CD14-positive monocyte (primary cell): ENCODE results near the gene ANKRD30A. TPM values are rescaled to one million over a fixed set of nuclear protein-coding genes. Genes with fewer than 3 reads are reported as not detected.
"Not testable (repeated sequence)": the region's sequence is repeated elsewhere in the genome, so short reads cannot be mapped to it uniquely, and the experiment has no call there.

Source experiments
- DNase-seq, 3 donors: peaks; one replicate each; pipeline ENCODE4 v3.0.0-alpha.2; 2011 to 2022
- H2AFZ ChIP-seq: 2 replicates; pipeline ENCODE4 v1.6.0; 2012; ENCODE audit warnings: mild to moderate bottlenecking, low read depth, low read length, inconsistent platforms; ENCODE audit not compliant: insufficient read depth, poor library complexity, severe bottlenecking
- H3K27ac ChIP-seq, 2 donors: 1 replicate in 1 of 2; 2 replicates in 1 of 2; pipeline ENCODE4 v1.5.1; 2012 to 2013; ENCODE audit warnings: low read length in 2 of 2, control low read depth in 1 of 2, inconsistent platforms in 1 of 2, low read depth in 1 of 2, mild to moderate bottlenecking in 1 of 2
- H3K27me3 ChIP-seq, 2 donors: one replicate each; pipeline versions ENCODE4 v1.6.0 to v1.6.1; 2011 to 2013; ENCODE audit warnings: low read length in 2 of 2; ENCODE audit not compliant: control insufficient read depth in 2 of 2, insufficient read depth in 2 of 2
- H3K36me3 ChIP-seq, 2 donors: replicated peaks in 1 of 2; 1 replicate in 1 of 2; 2 replicates in 1 of 2; pipeline versions ENCODE4 v1.5.1 to v1.6.1; 2012 to 2013; ENCODE audit warnings: low read length in 2 of 2, control low read depth in 1 of 2, inconsistent platforms in 1 of 2, mild to moderate bottlenecking in 1 of 2; ENCODE audit not compliant: insufficient read depth in 2 of 2, control insufficient read depth in 1 of 2
- H3K4me1 ChIP-seq, 2 donors: 1 replicate in 1 of 2; 2 replicates in 1 of 2; pipeline versions ENCODE4 v1.5.1 to v1.6.1; 2012 to 2013; ENCODE audit warnings: low read length in 2 of 2, control low read depth in 1 of 2, inconsistent platforms in 1 of 2, mild to moderate bottlenecking in 1 of 2, moderate library complexity in 1 of 2; ENCODE audit not compliant: insufficient read depth in 2 of 2, control insufficient read depth in 1 of 2
- H3K4me2 ChIP-seq: replicated peaks from 2 replicates; pipeline ENCODE3; 2012; ENCODE audit warnings: low read length, moderate library complexity, mild to moderate bottlenecking; ENCODE audit not compliant: poor library complexity, severe bottlenecking; ENCODE audit errors: extremely low read depth
- H3K4me3 ChIP-seq, 3 experiments: fragments of 200-600 bp in 1 of 3; sonication (generic) in 1 of 3; replicated peaks in 1 of 3; 1 replicate in 2 of 3; 2 replicates in 1 of 3; pipeline ENCODE4 v1.5.1; 2011 to 2013; ENCODE audit warnings: low read length in 3 of 3, mild to moderate bottlenecking in 3 of 3, control low read depth in 2 of 3, low read depth in 2 of 3, inconsistent platforms in 1 of 3, moderate library complexity in 1 of 3
- H3K79me2 ChIP-seq: 2 replicates; pipeline ENCODE4 v1.6.0; 2012; ENCODE audit warnings: mild to moderate bottlenecking, control low read depth, inconsistent platforms, low read length, moderate library complexity; ENCODE audit not compliant: insufficient read depth
- H3K9ac ChIP-seq: 2 replicates; pipeline ENCODE4 v1.6.0; 2017; ENCODE audit warnings: low read length, mild to moderate bottlenecking; ENCODE audit not compliant: insufficient read depth, poor library complexity, severe bottlenecking
- H3K9me3 ChIP-seq, 2 donors: replicated peaks in 1 of 2; 1 replicate in 1 of 2; 2 replicates in 1 of 2; pipeline versions ENCODE4 v1.5.1 to v1.6.1; 2012 to 2013; ENCODE audit warnings: low read length in 2 of 2, control low read depth in 1 of 2; ENCODE audit not compliant: control insufficient read depth in 1 of 2, insufficient read depth in 1 of 2
- H4K20me1 ChIP-seq: 2 replicates; pipeline ENCODE4 v1.6.0; 2012; ENCODE audit warnings: mild to moderate bottlenecking, low read length, control low read depth, moderate library complexity; ENCODE audit not compliant: insufficient read depth
- H3K27ac Mint-ChIP-seq, 7 donors: one replicate each; pipeline ENCODE4 v1.8.0; 2020; ENCODE audit warnings: mild to moderate bottlenecking in 7 of 7, mixed read lengths in 7 of 7, moderate library complexity in 6 of 7, inconsistent platforms in 2 of 7
- H3K27me3 Mint-ChIP-seq, 3 donors: one replicate each; pipeline ENCODE4 v1.8.0; 2021 to 2022; ENCODE audit warnings: low read depth in 3 of 3, mild to moderate bottlenecking in 3 of 3, mixed read lengths in 3 of 3, moderate library complexity in 3 of 3, inconsistent platforms in 1 of 3
- H3K36me3 Mint-ChIP-seq, 2 donors: one replicate each; pipeline ENCODE4 v1.8.0; 2020; ENCODE audit warnings: mixed read lengths in 2 of 2, inconsistent platforms in 1 of 2, mild to moderate bottlenecking in 1 of 2
- H3K4me1 Mint-ChIP-seq: one replicate; pipeline ENCODE4 v1.8.0; 2020; ENCODE audit warnings: mild to moderate bottlenecking, mixed read lengths
- H3K4me3 Mint-ChIP-seq, 2 donors: one replicate each; pipeline ENCODE4 v1.8.0; 2020; ENCODE audit warnings: mild to moderate bottlenecking in 2 of 2, mixed read lengths in 2 of 2, moderate library complexity in 1 of 2
- H3K9me3 Mint-ChIP-seq, 7 donors: one replicate each; pipeline ENCODE4 v1.8.0; 2020 to 2022; ENCODE audit warnings: mixed read lengths in 7 of 7, mild to moderate bottlenecking in 6 of 7, moderate library complexity in 6 of 7, inconsistent platforms in 2 of 7
- CTCF ChIP-seq: fragments of 200-600 bp; IDR thresholded peaks from one replicate; pipeline ENCODE4 v1.8.0; 2022; ENCODE audit warnings: antibody characterized with exemption, mild to moderate bottlenecking
- WGBS: methylation state at CpG from one replicate; pipeline ENCODE4 v1.1.5; 2013; ENCODE audit warnings: missing lambda C conversion rate; ENCODE audit not compliant: insufficient coverage; 5-methylcytosine and 5-hydroxymethylcytosine counted together
- intact Hi-C, 2 donors: fragments of 100-400 bp; cut with micrococcal nuclease; formaldehyde crosslinking; loops; one replicate each; pipeline versions ENCODE4 v1.15.0 to v1.15.1; 2023
- polyA plus RNA-seq, 3 donors: library from polyadenylated mRNA; depleted of rRNA in 1 of 3; unstranded in 2 of 3; stranded (reverse) in 1 of 3; fragments of 300-500 nt in 2 of 3; fragments of >200 nt in 1 of 3; fragmentation: Illumina TruSeq in 2 of 3; gene quantifications; 1 replicate in 2 of 3; 2 replicates in 1 of 3; pipeline ENCODE4 v1.2.3, GENCODE V29; 2012 to 2021

ANKRD30A gene
- polyA plus RNA-seq, 3 donors, result not detected

GRCh38 chr10:37390926-37391325, 265.5 kb downstream of the ANKRD30A start:
- intact Hi-C loops, result no loop called here
- no peak for TF ChIP-seq CTCF
- Histone ChIP-seq H3K27ac (no peak overlapping the region), H3K9ac (no peak overlapping the region), H3K27me3 (no peaks in the 10 kb centered on the region), H3K79me2 (no peaks in the 10 kb centered on the region), H3K36me3 (no peaks in the 10 kb centered on the region), H4K20me1 (no peaks in the 10 kb centered on the region), H3K9me3 (peaks cover 39 to 45% of the 10 kb centered on the region in 2 donors), H3K4me1 (no peaks in the 10 kb centered on the region), H2AFZ (no peak overlapping the region), H3K4me2 (no peak overlapping the region), H3K4me3 (no peak overlapping the region)
- H3K27me3 Mint-ChIP-seq, result no peaks in the 10 kb centered on the region
- H3K4me3 Mint-ChIP-seq, result no peak overlapping the region
- DNase-seq, result no peak
- H3K36me3 Mint-ChIP-seq, result no peaks in the 10 kb centered on the region
- no peaks in the 10 kb centered on the region for H3K4me1 Mint-ChIP-seq
- H3K27ac Mint-ChIP-seq, result no peak overlapping the region
- WGBS, result no CpG with 5 or more reads among the region's 3 CpGs
- peaks cover 8 to 26% (median 18%) of the 10 kb centered on the region in 7 donors for H3K9me3 Mint-ChIP-seq

DNA sequence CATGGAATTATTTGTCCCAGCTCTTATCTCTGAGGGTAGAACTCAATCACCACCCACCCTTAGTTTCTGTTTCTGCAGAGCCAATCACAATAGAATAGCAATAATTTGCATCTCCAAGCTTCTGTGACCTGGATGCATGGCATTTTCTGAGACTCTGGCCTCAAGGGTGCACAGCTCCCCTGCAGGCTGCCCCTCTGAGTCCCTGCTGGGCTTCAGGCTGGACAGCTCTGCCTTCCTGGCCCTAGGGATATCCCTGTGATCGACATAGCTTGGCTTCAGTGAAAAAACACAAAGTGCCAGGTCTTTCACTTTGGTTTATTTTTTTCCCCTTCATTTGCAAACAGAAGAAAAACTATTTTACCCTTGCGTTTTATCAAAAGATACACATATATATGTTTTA, 275.4 kb downstream of the ANKRD30A start:
- H3K27me3 Mint-ChIP-seq, H3K79me2 ChIP-seq, H4K20me1 ChIP-seq, H3K4me2 ChIP-seq, H3K27ac Mint-ChIP-seq, H3K4me1 ChIP-seq, H2AFZ ChIP-seq, H3K36me3 Mint-ChIP-seq, intact Hi-C loops, H3K4me3 ChIP-seq, H3K27ac ChIP-seq, H3K27me3 ChIP-seq, H3K36me3 ChIP-seq, DNase-seq, H3K9ac ChIP-seq, H3K4me1 Mint-ChIP-seq, H3K4me3 Mint-ChIP-seq: not testable (repeated sequence)
- peaks cover 9 to 40% (median 25%) of the 10 kb centered on the region in 7 donors for H3K9me3 Mint-ChIP-seq
- WGBS, result no CpG with 5 or more reads among the region's 2 CpGs
- peaks cover 30 to 62% of the 10 kb centered on the region in 2 donors for H3K9me3 ChIP-seq
